Measurements from ENCODE around the gene MCEMP1.

The MCEMP1 gene

GRCh38 chr19:7699003-7699402, 22.1 kb downstream of the MCEMP1 start:
- Histone ChIP-seq H4K20me1 (ENCODE audit: low read depth, low read length) (no peaks in the 10 kb centered on the region), H3K27me3 (ENCODE audit: low read length) (no peaks in the 10 kb centered on the region), H3K79me2 (ENCODE audit: insufficient read depth, low read length) (no peaks in the 10 kb centered on the region), H2AFZ (ENCODE audit: low read depth, low read length, severe bottlenecking) (no peak overlapping the region), H3K4me2 (ENCODE audit: low read depth, low read length, poor library complexity, severe bottlenecking) (no peak overlapping the region), H3F3A (ENCODE audit: insufficient read depth) (no peaks in the 10 kb centered on the region), H3K9ac (ENCODE audit: low read length) (no peak overlapping the region), H3K9me2 (replicated peaks; ENCODE audit: insufficient read depth, low read length) (no peaks in the 10 kb centered on the region), H3K4me3 (ENCODE audit: insufficient read depth, low read length, poor library complexity, severe bottlenecking) (no peak overlapping the region), H3K9me3 (ENCODE audit: insufficient read depth, low read length) (no peaks in the 10 kb centered on the region), H3K36me3 (ENCODE audit: low read length) (no peaks in the 10 kb centered on the region), H3K27ac (ENCODE audit: low read depth, low read length) (no peak overlapping the region)
- TF ChIP-seq EZH2phosphoT487 (conservative IDR thresholded peaks at IDR 0.05; ENCODE audit: low read length): no peak
- no peak for TF ChIP-seq CTCF (IDR thresholded peaks at IDR 0.05; ENCODE audit: insufficient read depth, low read length, poor library complexity, severe bottlenecking)

GRCh38 chr19:7699417-7700401, 22.8 kb downstream of the MCEMP1 start:
- no peaks in the 10 kb centered on the region for H3K27me3 ChIP-seq (ENCODE audit: low read length)
- no peaks in the 10 kb centered on the region for H3K79me2 ChIP-seq (ENCODE audit: insufficient read depth, low read length)
- H3K9ac ChIP-seq (ENCODE audit: low read length): no peak overlapping the region
- H4K20me1 ChIP-seq (ENCODE audit: low read depth, low read length): no peaks in the 10 kb centered on the region
- no peaks in the 10 kb centered on the region for H3K9me3 ChIP-seq (ENCODE audit: insufficient read depth, low read length)
- no peak overlapping the region for H3K4me3 ChIP-seq (ENCODE audit: insufficient read depth, low read length, poor library complexity, severe bottlenecking)
- H3K4me2 ChIP-seq (ENCODE audit: low read depth, low read length, poor library complexity, severe bottlenecking): no peak overlapping the region
- TF ChIP-seq EZH2phosphoT487 (conservative IDR thresholded peaks at IDR 0.05; ENCODE audit: low read length): no peak
- no peak for TF ChIP-seq CTCF (IDR thresholded peaks at IDR 0.05; ENCODE audit: insufficient read depth, low read length, poor library complexity, severe bottlenecking)
- H3K9me2 ChIP-seq (replicated peaks; ENCODE audit: insufficient read depth, low read length): no peaks in the 10 kb centered on the region
- H3K27ac ChIP-seq (ENCODE audit: low read depth, low read length): no peak overlapping the region
- no peak overlapping the region for H2AFZ ChIP-seq (ENCODE audit: low read depth, low read length, severe bottlenecking)
- H3F3A ChIP-seq (ENCODE audit: insufficient read depth): no peaks in the 10 kb centered on the region
- no peaks in the 10 kb centered on the region for H3K36me3 ChIP-seq (ENCODE audit: low read length)

GRCh38 chr19:7701049-7701653, 24.3 kb downstream of the MCEMP1 start:
- Histone ChIP-seq H3K27me3 (ENCODE audit: low read length) (no peaks in the 10 kb centered on the region), H3K4me2 (ENCODE audit: low read depth, low read length, poor library complexity, severe bottlenecking) (no peak overlapping the region), H2AFZ (ENCODE audit: low read depth, low read length, severe bottlenecking) (no peak overlapping the region), H3K36me3 (ENCODE audit: low read length) (no peaks in the 10 kb centered on the region), H3K4me3 (ENCODE audit: insufficient read depth, low read length, poor library complexity, severe bottlenecking) (no peak overlapping the region), H3K9me2 (replicated peaks; ENCODE audit: insufficient read depth, low read length) (no peaks in the 10 kb centered on the region), H3K9ac (ENCODE audit: low read length) (no peak overlapping the region), H3K9me3 (ENCODE audit: insufficient read depth, low read length) (no peaks in the 10 kb centered on the region), H3F3A (ENCODE audit: insufficient read depth) (no peaks in the 10 kb centered on the region), H4K20me1 (ENCODE audit: low read depth, low read length) (no peaks in the 10 kb centered on the region), H3K27ac (ENCODE audit: low read depth, low read length) (no peak overlapping the region), H3K79me2 (ENCODE audit: insufficient read depth, low read length) (no peaks in the 10 kb centered on the region)
- no peak for TF ChIP-seq CTCF (IDR thresholded peaks at IDR 0.05; ENCODE audit: insufficient read depth, low read length, poor library complexity, severe bottlenecking)
- TF ChIP-seq EZH2phosphoT487 (conservative IDR thresholded peaks at IDR 0.05; ENCODE audit: low read length): no peak

Data from SU-DHL-6 (cell line).